Liver (tissue), 3 donors: Measurements from ENCODE around the gene IFI16.

ENCODE experiments used
- CTCF ChIP-seq: fragments of 150-350 bp; IDR thresholded peaks from 2 replicates; pipeline ENCODE4 v1.5.1; 2017; ENCODE audit warnings: improper control_type of control experiment, low read depth, low read length; ENCODE audit not compliant: missing input control
- EGR1 ChIP-seq, 2 donors: IDR thresholded peaks; 2 replicates each; pipeline ENCODE4 v1.6.1; 2016 to 2018; ENCODE audit warnings: antibody characterized with exemption in 2 of 2, low read depth in 2 of 2
- FOXA1 ChIP-seq: IDR thresholded peaks from 2 replicates; pipeline ENCODE4 v1.6.1; 2016; ENCODE audit warnings: antibody characterized with exemption
- FOXA2 ChIP-seq: IDR thresholded peaks from 2 replicates; pipeline ENCODE4 v1.6.1; 2016; ENCODE audit warnings: antibody characterized with exemption
- JUND ChIP-seq, 2 donors: IDR thresholded peaks; 2 replicates each; pipeline ENCODE4 v1.6.1; 2016; ENCODE audit warnings: antibody characterized with exemption in 2 of 2
- MAX ChIP-seq: IDR thresholded peaks from 2 replicates; pipeline ENCODE4 v1.6.1; 2016; ENCODE audit warnings: antibody characterized with exemption
- SP1 ChIP-seq: IDR thresholded peaks from 2 replicates; pipeline ENCODE4 v1.6.1; 2018; ENCODE audit warnings: antibody characterized with exemption, mild to moderate bottlenecking
- TAF1 ChIP-seq: conservative IDR thresholded peaks from 2 replicates; pipeline ENCODE4 v1.6.1; 2016; ENCODE audit warnings: antibody characterized with exemption, mild to moderate bottlenecking
- YY1 ChIP-seq: IDR thresholded peaks from 2 replicates; pipeline ENCODE4 v1.6.1; 2016; ENCODE audit warnings: antibody characterized with exemption, mild to moderate bottlenecking
- ZBTB33 ChIP-seq: IDR thresholded peaks from 2 replicates; pipeline ENCODE4 v1.6.1; 2016; ENCODE audit warnings: antibody characterized with exemption
- donor health status: healthy.
- donor health status: healthy.

GRCh38 chr1:159071970-159072582 lies 62.4 kb downstream of the IFI16 start:
- TF ChIP-seq JUND (IDR thresholded peaks at IDR 0.05) (no peak), CTCF (peak; percentile 74), YY1 (no peak), MAX (no peak), FOXA1 (no peak), SP1 (no peak), ZBTB33 (no peak), EGR1 (IDR thresholded peaks at IDR 0.05; ENCODE audit: low read depth in 2 of 2) (no peak), TAF1 (no peak), FOXA2 (no peak)
